A549 (cell line): ENCODE measurements around the gene SEC23IP. TPM values are rescaled to one million over a fixed set of nuclear protein-coding genes. Genes with fewer than 3 reads are reported as not detected.

Source experiments
- ATAC-seq, 2 experiments: fragments of 200-7000 bp in 1 of 2; fragments of >200 bp in 1 of 2; cut with Nextera tagmentation in 1 of 2; cut with Tn5 transposase in 1 of 2; 3 replicates each; pipeline versions ENCODE4 v1.8.0 to v1.9.1; 2018 to 2020; ENCODE audit warnings: mild to moderate bottlenecking in 1 of 2, moderate library complexity in 1 of 2
- CTCF ChIA-PET: fragments of 300-600 bp; sonication (Branson Sonifier 250); formaldehyde crosslinking; extraction: SDS; loops from one replicate; lab custom pipeline; 2021; ENCODE audit warnings: antibody characterized with exemption, inconsistent platforms; lab: Yijun Ruan, JAX
- POLR2A ChIA-PET: fragments of 350-600 bp; formaldehyde crosslinking; extraction: SDS; loops from one replicate; lab custom pipeline; 2021; ENCODE audit warnings: antibody characterized with exemption, inconsistent platforms; lab: Yijun Ruan, JAX
- DNase-seq, 2 experiments: peaks; one replicate each; pipeline versions ENCODE4 v3.0.0 to v3.0.0-alpha.2; 2011 to 2016; ENCODE audit warnings: low read depth in 1 of 2, low spot score in 1 of 2
- FAIRE-seq: peaks from 2 replicates; lab custom pipeline; 2011; peaks lifted over from hg19 to GRCh38; lab: Jason Lieb, UNC
- H3K27ac ChIP-seq, 2 experiments: fragments of >200 bp; sonication (Bioruptor Twin); formaldehyde crosslinking; 3 replicates each; pipeline ENCODE4 v1.5.1; 2016 to 2017
- H3K4me1 ChIP-seq: fragments of >200 bp; sonication (Bioruptor Twin); formaldehyde crosslinking; 3 replicates; pipeline ENCODE4 v1.6.1; 2016
- H3K4me2 ChIP-seq: fragments of >200 bp; sonication (Bioruptor Twin); formaldehyde crosslinking; 3 replicates; pipeline ENCODE4 v1.6.1; 2016
- H3K4me3 ChIP-seq: fragments of >200 bp; sonication (Bioruptor Twin); formaldehyde crosslinking; 3 replicates; pipeline ENCODE4 v1.5.1; 2016
- H3K9me3 ChIP-seq: fragments of >200 bp; sonication (Bioruptor Twin); formaldehyde crosslinking; 3 replicates; pipeline ENCODE4 v1.6.1; 2016
- BCL3 ChIP-seq: fragments of >200 bp; sonication (Bioruptor Twin); formaldehyde crosslinking; IDR thresholded peaks from 3 replicates; pipeline ENCODE4 v1.6.1; 2016
- BHLHE40 ChIP-seq: IDR thresholded peaks from 2 replicates; pipeline ENCODE4 v1.6.1; 2012; ENCODE audit warnings: low read depth, low read length, inconsistent platforms
- CHD2 ChIP-seq: fragments of 150-350 bp; IDR thresholded peaks from 2 replicates; pipeline ENCODE4 v1.6.1; 2014; ENCODE audit warnings: low read length; ENCODE audit not compliant: partially characterized antibody
- CHD4 ChIP-seq: fragments of 200-600 bp; sonication (generic); IDR thresholded peaks from 2 replicates; pipeline ENCODE4 v1.6.1; 2016; ENCODE audit warnings: antibody characterized with exemption, mild to moderate bottlenecking, borderline replicate concordance
- CTCF ChIP-seq: fragments of >200 bp; sonication (Bioruptor Twin); formaldehyde crosslinking; IDR thresholded peaks from 3 replicates; pipeline ENCODE4 v1.5.1; 2016
- EP300 ChIP-seq, 2 experiments: fragments of >200 bp; sonication (Bioruptor Twin); formaldehyde crosslinking; IDR thresholded peaks; 2 replicates in 1 of 2; 3 replicates in 1 of 2; pipeline ENCODE4 v1.6.1; 2016 to 2017
- GATA3 ChIP-seq: IDR thresholded peaks from 2 replicates; pipeline ENCODE4 v1.6.1; 2012; ENCODE audit warnings: borderline replicate concordance
- HOXA7 ChIP-seq: fragments of 250-450 bp; sonication (Bioruptor Pico); IDR thresholded peaks from 2 replicates; pipeline ENCODE4 v1.5.0; 2020; ENCODE audit warnings: mild to moderate bottlenecking, moderate library complexity
- HOXB13 ChIP-seq: fragments of 250-450 bp; sonication (Bioruptor Pico); IDR thresholded peaks from 2 replicates; pipeline ENCODE4 v1.5.0; 2020; ENCODE audit warnings: low read depth, mild to moderate bottlenecking, moderate library complexity
- JUN ChIP-seq, 2 experiments: fragments of >200 bp; sonication (Bioruptor Twin); formaldehyde crosslinking; IDR thresholded peaks; 2 replicates in 1 of 2; 3 replicates in 1 of 2; pipeline ENCODE4 v1.6.1; 2016 to 2017
- MAX ChIP-seq: IDR thresholded peaks from 2 replicates; pipeline ENCODE4 v1.6.1; 2012
- MAZ ChIP-seq: fragments of 150-350 bp; IDR thresholded peaks from 2 replicates; pipeline ENCODE4 v1.6.1; 2014; ENCODE audit warnings: antibody characterized with exemption, low read depth, low read length, borderline replicate concordance
- NPAS2 ChIP-seq: fragments of 250-450 bp; sonication (Bioruptor Pico); IDR thresholded peaks from 2 replicates; pipeline ENCODE4 v1.8.0; 2022; ENCODE audit warnings: mild to moderate bottlenecking, moderate library complexity, borderline replicate concordance
- PBX3 ChIP-seq: IDR thresholded peaks from 2 replicates; pipeline ENCODE4 v1.6.1; 2012
- PHF8 ChIP-seq: fragments of 200-600 bp; sonication (generic); IDR thresholded peaks from 2 replicates; pipeline ENCODE4 v1.6.1; 2016; ENCODE audit warnings: low read depth, mild to moderate bottlenecking, antibody characterized with exemption, moderate library complexity, borderline replicate concordance
- POLR2A ChIP-seq: IDR thresholded peaks from 2 replicates; pipeline ENCODE4 v1.6.1; 2012; ENCODE audit warnings: mild to moderate bottlenecking, low read length
- POLR2AphosphoS2 ChIP-seq: conservative IDR thresholded peaks from 2 replicates; pipeline ENCODE4 v1.6.1; 2012; ENCODE audit warnings: low read length, improper control_type of control experiment, inconsistent platforms
- RAD21 ChIP-seq, 2 experiments: fragments of >200 bp in 1 of 2; sonication (Bioruptor Twin) in 1 of 2; formaldehyde crosslinking in 1 of 2; IDR thresholded peaks in 1 of 2; conservative IDR thresholded peaks in 1 of 2; 2 replicates in 1 of 2; 3 replicates in 1 of 2; pipeline ENCODE4 v1.6.1; 2012 to 2018; ENCODE audit warnings: inconsistent platforms in 1 of 2
- RARB ChIP-seq: fragments of 250-450 bp; sonication (Bioruptor Pico); IDR thresholded peaks from 2 replicates; pipeline ENCODE4 v1.8.0; 2021; ENCODE audit warnings: mild to moderate bottlenecking, moderate library complexity
- REST ChIP-seq: fragments of 200-600 bp; sonication (generic); IDR thresholded peaks from 2 replicates; pipeline ENCODE4 v1.6.1; 2016; ENCODE audit warnings: antibody characterized with exemption, mild to moderate bottlenecking, moderate library complexity
- RFX5 ChIP-seq: fragments of 450-650 bp; IDR thresholded peaks from 2 replicates; pipeline ENCODE4 v1.7.1; 2014; ENCODE audit warnings: antibody characterized with exemption, mild to moderate bottlenecking, moderate library complexity
- RNF2 ChIP-seq: fragments of 200-600 bp; sonication (generic); IDR thresholded peaks from 2 replicates; pipeline ENCODE4 v1.6.1; 2016; ENCODE audit warnings: low read depth, mild to moderate bottlenecking, antibody characterized with exemption, moderate library complexity, borderline replicate concordance
- ZC3H11A ChIP-seq: fragments of 450-650 bp; IDR thresholded peaks from 2 replicates; pipeline ENCODE4 v1.6.1; 2014; ENCODE audit warnings: antibody characterized with exemption, mild to moderate bottlenecking
- ZSCAN20 ChIP-seq: fragments of 250-450 bp; sonication (Bioruptor Pico); IDR thresholded peaks from 2 replicates; pipeline ENCODE4 v1.8.0; 2022; ENCODE audit warnings: mild to moderate bottlenecking, moderate library complexity
- WGBS: methylation state at CpG from one replicate; pipeline ENCODE4 v1.1.6; 2017; ENCODE audit errors: missing lambda C conversion rate; 5-methylcytosine and 5-hydroxymethylcytosine counted together
- polyA plus RNA-seq, 4 experiments: library from polyadenylated mRNA; depleted of rRNA in 3 of 4; stranded (reverse); fragments of >200 nt; fragmentation: RNase III in 1 of 4; extraction: RNeasy Plus Mini Kit Qiagen cat#74134 plus additional on column Dnase treatment in 1 of 4; gene quantifications; 2 replicates in 3 of 4; 3 replicates in 1 of 4; pipeline ENCODE4 v1.2.3, GENCODE V29; 2011 to 2017

The SEC23IP gene
- polyA plus RNA-seq, 2 of the 4 experiments (the other 2 are of a cell fraction) = 44.9 to 75.6 TPM

- H3K27ac ChIP-seq = no peak overlapping the region
- H3K4me3 ChIP-seq = no peak overlapping the region
- H3K4me2 ChIP-seq = no peak overlapping the region
- ATAC-seq (no peak), FAIRE-seq (no peak), DNase-seq (no peak)
- POLR2A ChIA-PET = interaction anchor here (1.0 kb wide), 1 partner anchor 12 kb away, joined by 3 read pairs; the partner anchor contains the start of gene MCMBP
- no peaks in the 10 kb centered on the region for H3K9me3 ChIP-seq
- peaks cover 15% of the 10 kb centered on the region for H3K4me1 ChIP-seq
- 82% methylated on average over 7 of the region's 7 CpGs for WGBS
- CTCF ChIA-PET = interaction anchor here (1.0 to 7.2 kb wide), 7 partner anchors 11 to 253 kb away, joined by 3 to 102 read pairs (median 10); partner anchors contain the start of gene MCMBP
- TF ChIP-seq RARB (no peak), PBX3 (no peak), JUN (IDR thresholded peaks at IDR 0.05) (no peak), HOXA7 (CRISPR knock-in tag) (no peak), MAX (no peak), NPAS2 (CRISPR knock-in tag) (no peak), ZC3H11A (no peak), MAZ (no peak), RAD21 (conservative IDR thresholded peaks at IDR 0.05 in 1 of 2, IDR thresholded peaks at IDR 0.05 in 1 of 2) (no peak), BCL3 (no peak)
Observed at GRCh38 chr10:119860866-119861607, 31.5 kb upstream of the SEC23IP start.

- no peak overlapping the region for H3K4me2 ChIP-seq
- FAIRE-seq = peak; percentile 72
- H3K27ac ChIP-seq = no peak overlapping the region
- ChIA-PET CTCF (interaction anchor here (1.0 to 7.2 kb wide), 7 partner anchors 9 to 254 kb away, joined by 3 to 102 read pairs (median 9); partner anchors contain the start of gene MCMBP), POLR2A (interaction anchor here (1.1 kb wide), 1 partner anchor 10 kb away, joined by 3 read pairs; the partner anchor contains the start of gene MCMBP)
- TF ChIP-seq POLR2A = no peak
- no peak for TF ChIP-seq HOXB13 (CRISPR knock-in tag)
- TF ChIP-seq BHLHE40 = no peak
- H3K4me3 ChIP-seq = no peak overlapping the region
- WGBS = 94% methylated on average over 1 of the region's 1 CpG
- no peak for DNase-seq
- no peak for ATAC-seq
- H3K9me3 ChIP-seq = no peaks in the 10 kb centered on the region
- H3K4me1 ChIP-seq = peaks cover 15% of the 10 kb centered on the region
Observed at GRCh38 chr10:119862524-119862923, 30.0 kb upstream of the SEC23IP start.

GRCh38 chr10:119863951-119864565, 28.5 kb upstream of the SEC23IP start:
- Histone ChIP-seq H3K4me2 (no peak overlapping the region), H3K4me3 (no peak overlapping the region), H3K9me3 (no peaks in the 10 kb centered on the region), H3K27ac (no peak overlapping the region), H3K4me1 (peaks cover 10% of the 10 kb centered on the region)
- ATAC-seq (no peak), FAIRE-seq (no peak), DNase-seq (no peak)
- ChIA-PET CTCF (interaction anchor here (0.6 to 4.5 kb wide), 7 partner anchors 9 to 256 kb away, joined by 3 to 31 read pairs (median 4); partner anchors contain the start of gene MCMBP), POLR2A (interaction anchor here (1.4 kb wide), 1 partner anchor 9 kb away, joined by 5 read pairs; the partner anchor contains the start of gene MCMBP)
- WGBS = 57% methylated on average over 3 of the region's 4 CpGs
- TF ChIP-seq RFX5 (no peak), RNF2 (no peak), CTCF (no peak), GATA3 (no peak), POLR2AphosphoS2 (no peak), JUN (IDR thresholded peaks at IDR 0.05) (no peak), CHD4 (no peak), REST (no peak), CHD2 (no peak), EP300 (IDR thresholded peaks at IDR 0.05) (no peak), PHF8 (no peak), ZSCAN20 (no peak)
